H1 (cell line): ENCODE data around the gene BORCS6. TPM values are rescaled to one million over a fixed set of nuclear protein-coding genes. Genes with fewer than 3 reads are reported as not detected.

Experiments
- CBX8 ChIP-seq: fragments of 300-800, 300-1000 bp; sonication (generic); IDR thresholded peaks from 2 replicates; pipeline ENCODE4 v1.7.1; 2016; ENCODE audit warnings: low read depth, low read length, borderline replicate concordance
- CHD2 ChIP-seq: IDR thresholded peaks from 2 replicates; pipeline ENCODE4 v1.6.1; 2012; ENCODE audit warnings: low read length, improper control_type of control experiment
- EP300 ChIP-seq, 2 experiments: IDR thresholded peaks; 1 replicate in 1 of 2; 2 replicates in 1 of 2; pipeline ENCODE4 v1.6.1; 2011 to 2012; ENCODE audit warnings: low read depth in 2 of 2, low read length in 2 of 2, mild to moderate bottlenecking in 2 of 2, borderline replicate concordance in 1 of 2, inconsistent platforms in 1 of 2, moderate library complexity in 1 of 2
- EZH2 ChIP-seq: fragments of 200-600 bp; sonication (generic); IDR thresholded peaks from 2 replicates; pipeline ENCODE4 v1.7.1; 2012; ENCODE audit warnings: low read depth, mild to moderate bottlenecking, moderate library complexity, low read length, inconsistent platforms; ENCODE audit not compliant: severe bottlenecking
- GABPA ChIP-seq: IDR thresholded peaks from 2 replicates; pipeline ENCODE4 v1.6.1; 2011; ENCODE audit warnings: mild to moderate bottlenecking, low read length, moderate library complexity, borderline replicate concordance; ENCODE audit not compliant: insufficient read depth
- HDAC2 ChIP-seq, 2 experiments: fragments of 300-600 bp in 1 of 2; sonication (generic) in 1 of 2; IDR thresholded peaks; 2 replicates each; pipeline ENCODE4 v1.6.1; 2011 to 2012; ENCODE audit warnings: low read depth in 2 of 2, low read length in 2 of 2, mild to moderate bottlenecking in 2 of 2, moderate library complexity in 2 of 2, borderline replicate concordance in 1 of 2, inconsistent platforms in 1 of 2
- HDAC6 ChIP-seq: IDR thresholded peaks from one replicate; pipeline ENCODE4 v1.7.1; 2012; ENCODE audit warnings: low read depth, mild to moderate bottlenecking, inconsistent platforms, low read length, moderate library complexity
- JUND ChIP-seq: IDR thresholded peaks from 2 replicates; pipeline ENCODE4 v1.6.1; 2011; ENCODE audit warnings: mild to moderate bottlenecking, improper control_type of control experiment, low read length
- KDM1A ChIP-seq: fragments of 200-600, 300-600 bp; sonication (generic); IDR thresholded peaks from 2 replicates; pipeline ENCODE4 v1.7.1; 2016; ENCODE audit warnings: mild to moderate bottlenecking, low read length, borderline replicate concordance
- MAX ChIP-seq: IDR thresholded peaks from 2 replicates; pipeline ENCODE4 v1.6.1; 2012; ENCODE audit warnings: inconsistent platforms
- NRF1 ChIP-seq: IDR thresholded peaks from 2 replicates; pipeline ENCODE4 v1.6.1; 2011; ENCODE audit warnings: mild to moderate bottlenecking, low read depth, low read length, improper control_type of control experiment
- PHF8 ChIP-seq: fragments of 200-600 bp; sonication (generic); conservative IDR thresholded peaks from 2 replicates; pipeline ENCODE4 v1.7.1; 2012; ENCODE audit warnings: low read depth, mild to moderate bottlenecking, inconsistent platforms, low read length, moderate library complexity
- POLR2AphosphoS5 ChIP-seq: IDR thresholded peaks from 2 replicates; pipeline ENCODE4 v1.6.1; 2011; ENCODE audit warnings: low read depth, low read length
- RBBP5 ChIP-seq: IDR thresholded peaks from 2 replicates; pipeline ENCODE4 v1.7.1; 2012; ENCODE audit warnings: low read depth, mild to moderate bottlenecking, inconsistent platforms, low read length, moderate library complexity, borderline replicate concordance
- RFX5 ChIP-seq: IDR thresholded peaks from 2 replicates; pipeline ENCODE4 v1.6.1; 2011; ENCODE audit warnings: low read depth, low read length, improper control_type of control experiment, borderline replicate concordance
- RXRA ChIP-seq: IDR thresholded peaks from 2 replicates; pipeline ENCODE4 v1.6.1; 2011; ENCODE audit warnings: low read depth, mild to moderate bottlenecking, low read length, moderate library complexity; ENCODE audit not compliant: insufficient read depth
- SAP30 ChIP-seq: fragments of 300-600 bp; sonication (generic); IDR thresholded peaks from 2 replicates; pipeline ENCODE4 v1.7.1; 2012; ENCODE audit warnings: low read length, moderate library complexity, mild to moderate bottlenecking, inconsistent platforms; ENCODE audit not compliant: insufficient read depth, insufficient replicate concordance
- SIN3A ChIP-seq, 2 experiments: IDR thresholded peaks in 1 of 2; conservative IDR thresholded peaks in 1 of 2; 2 replicates each; pipeline ENCODE4 v1.6.1; 2011 to 2012; ENCODE audit warnings: low read length in 2 of 2, improper control_type of control experiment in 1 of 2, low read depth in 1 of 2, mild to moderate bottlenecking in 1 of 2
- SIX5 ChIP-seq: IDR thresholded peaks from 2 replicates; pipeline ENCODE4 v1.6.1; 2011; ENCODE audit warnings: mild to moderate bottlenecking, low read depth, low read length
- SP2 ChIP-seq: IDR thresholded peaks from 2 replicates; pipeline ENCODE4 v1.6.1; 2012; ENCODE audit warnings: mild to moderate bottlenecking, low read length, inconsistent platforms
- SP4 ChIP-seq: IDR thresholded peaks from 2 replicates; pipeline ENCODE4 v1.6.1; 2012; ENCODE audit warnings: low read length, inconsistent platforms
- TAF1 ChIP-seq: IDR thresholded peaks from 2 replicates; pipeline ENCODE4 v1.6.1; 2011; ENCODE audit warnings: mild to moderate bottlenecking, low read depth, low read length
- TAF7 ChIP-seq: optimal IDR thresholded peaks from 2 replicates; pipeline ENCODE3; 2011; ENCODE audit warnings: low read depth, mild to moderate bottlenecking, inconsistent platforms, low read length, moderate library complexity, borderline replicate concordance
- polyA plus RNA-seq, 7 experiments: library from polyadenylated mRNA; depleted of rRNA in 3 of 7; stranded (reverse) in 5 of 7; unstranded in 2 of 7; fragments of >200 nt in 5 of 7; fragments of 200-250 nt in 2 of 7; gene quantifications; 1 replicate in 5 of 7; 2 replicates in 1 of 7; 4 replicates in 1 of 7; pipeline versions ENCODE4 v1.2.1 to v1.2.3, GENCODE V29; 2011 to 2013; ENCODE audit warnings: missing spikeins in 2 of 7, mixed read lengths in 2 of 7
- total RNA-seq: library from RNA; stranded (reverse); fragmentation: NEBNext Ultra II Directional; extraction: Animal tissue kit (Norgen Biotek cat#: 25700); gene quantifications from 2 replicates; pipeline ENCODE4 v1.2.1, GENCODE V29; 2021

Gene BORCS6
- total and polyA plus RNA-seq, 2 of the 8 experiments (the other 6 are each of a cell fraction or from before 2014, with no cell fraction given) = 3.3 to 3.6 TPM

- TF ChIP-seq CHD2 (peak; percentile 96), SIN3A (conservative IDR thresholded peaks at IDR 0.05 in 1 of 2, IDR thresholded peaks at IDR 0.05 in 1 of 2; ENCODE audit: low read depth in 1 of 2, low read length in 2 of 2) (peak; percentile 79 to 90; a peak in 2 of 4 replicates), RBBP5 (0 out of 2 replicates have a peak, but pooled peaks have one; percentile 74), SAP30 (peak; percentile 55), CBX8 (no peak), NRF1 (no peak), JUND (no peak), KDM1A (no peak), TAF7 (no peak), TAF1 (peak; percentile 80), MAX (peak; percentile 9; the same call in 1 of the 2 replicates), SIX5 (no peak), EP300 (IDR thresholded peaks at IDR 0.05; ENCODE audit: borderline replicate concordance in 1 of 2, low read depth in 2 of 2, low read length in 2 of 2) (no peak), EZH2 (no peak), SP4 (no peak), HDAC2 (IDR thresholded peaks at IDR 0.05; ENCODE audit: borderline replicate concordance in 1 of 2, low read depth in 2 of 2, low read length in 2 of 2) (no peak), GABPA (0 out of 2 replicates have a peak, but pooled peaks have one; percentile 38), SP2 (no peak), PHF8 (no peak), HDAC6 (no peak), RXRA (no peak), RFX5 (no peak), POLR2AphosphoS5 (0 out of 2 replicates have a peak, but pooled peaks have one; percentile 15)
Observed at GRCh38 chr17:8176197-8176940, 13.6 kb downstream of the BORCS6 start, which contains the start of gene TMEM107 (continued).
